CD8-positive, alpha-beta memory T cell (primary cell): ENCODE results near the gene SLC26A6. TPM values are rescaled to one million over a fixed set of nuclear protein-coding genes. Genes with fewer than 3 reads are reported as not detected.
A peak's percentile ranks its signal among the peaks of the same experiment; 100 is the strongest.

Experiments
- CTCF ChIA-PET: fragments of 350-600 bp; sonication (Branson Sonifier 250); formaldehyde crosslinking; loops from one replicate; lab custom pipeline; 2021; ENCODE audit warnings: antibody characterized with exemption; lab: Charles Lee
- POLR2A ChIA-PET: fragments of 350-600 bp; sonication (Branson Sonifier 250); formaldehyde crosslinking; loops from one replicate; lab custom pipeline; 2021; ENCODE audit warnings: antibody characterized with exemption; lab: Charles Lee
- DNase-seq, 5 donors: peaks; one replicate each; pipeline versions ENCODE4 v3.0.0 to v3.0.0-alpha.2; 2020 to 2022; ENCODE audit warnings: mixed read lengths in 1 of 5
- H3K27ac ChIP-seq: one replicate; pipeline ENCODE4 v1.7.0; 2013; ENCODE audit warnings: low read depth, mild to moderate bottlenecking, low read length, moderate library complexity
- H3K27me3 ChIP-seq: 2 replicates; pipeline ENCODE4 v1.7.0; 2013; ENCODE audit warnings: low read length, mild to moderate bottlenecking; ENCODE audit not compliant: insufficient read depth, poor library complexity, severe bottlenecking
- H3K36me3 ChIP-seq: 2 replicates; pipeline ENCODE4 v1.7.0; 2013; ENCODE audit warnings: mild to moderate bottlenecking, low read length, moderate library complexity; ENCODE audit not compliant: insufficient read depth
- H3K4me1 ChIP-seq: 2 replicates; pipeline ENCODE4 v1.7.0; 2013; ENCODE audit warnings: mild to moderate bottlenecking, low read length, moderate library complexity; ENCODE audit not compliant: insufficient read depth
- H3K4me3 ChIP-seq: 2 replicates; pipeline ENCODE4 v1.7.0; 2013; ENCODE audit warnings: mild to moderate bottlenecking, low read length
- H3K9me3 ChIP-seq: 2 replicates; pipeline ENCODE4 v1.7.0; 2013; ENCODE audit warnings: mild to moderate bottlenecking, low read length
- H3K27ac Mint-ChIP-seq, 8 donors: one replicate each; pipeline ENCODE4 v1.8.0; 2020 to 2021; ENCODE audit warnings: mixed read lengths in 8 of 8, mild to moderate bottlenecking in 6 of 8, inconsistent platforms in 3 of 8, moderate library complexity in 3 of 8
- H3K27me3 Mint-ChIP-seq, 2 donors: one replicate each; pipeline ENCODE4 v1.8.0; 2020 to 2021; ENCODE audit warnings: mixed read lengths in 2 of 2, mild to moderate bottlenecking in 1 of 2, moderate library complexity in 1 of 2
- H3K36me3 Mint-ChIP-seq, 3 donors: one replicate each; pipeline ENCODE4 v1.8.0; 2020 to 2021; ENCODE audit warnings: mixed read lengths in 3 of 3, inconsistent platforms in 1 of 3, mild to moderate bottlenecking in 1 of 3
- H3K4me1 Mint-ChIP-seq, 3 donors: one replicate each; pipeline ENCODE4 v1.8.0; 2020 to 2021; ENCODE audit warnings: mixed read lengths in 3 of 3, inconsistent platforms in 1 of 3, mild to moderate bottlenecking in 1 of 3
- H3K4me3 Mint-ChIP-seq, 7 donors: one replicate each; pipeline ENCODE4 v1.8.0; 2020 to 2021; ENCODE audit warnings: mixed read lengths in 7 of 7, mild to moderate bottlenecking in 6 of 7, moderate library complexity in 4 of 7, inconsistent platforms in 2 of 7
- H3K9me3 Mint-ChIP-seq, 5 donors: one replicate each; pipeline ENCODE4 v1.8.0; 2020 to 2022; ENCODE audit warnings: mixed read lengths in 5 of 5, mild to moderate bottlenecking in 3 of 5, moderate library complexity in 2 of 5, inconsistent platforms in 1 of 5
- polyA plus RNA-seq: library from polyadenylated mRNA; unstranded; fragments of 300-500 nt; fragmentation: Illumina TruSeq; gene quantifications from one replicate; pipeline ENCODE4 v1.2.3, GENCODE V29; 2021
- total RNA-seq, 2 experiments: library from RNA; stranded (reverse); gene quantifications; one replicate each; pipeline ENCODE4 v1.2.3, GENCODE V29; 2021

Gene SLC26A6
- total and polyA plus RNA-seq, 3 experiments from 2014 or later = 4.9 to 28.6 (median 26.4) TPM

GRCh38 chr3:48648188-48648850 lies 13.1 kb upstream of the SLC26A6 start:
- Histone ChIP-seq H3K4me1 (no peaks in the 10 kb centered on the region), H3K27ac (no peak overlapping the region), H3K27me3 (no peaks in the 10 kb centered on the region), H3K4me3 (no peak overlapping the region), H3K36me3 (no peaks in the 10 kb centered on the region), H3K9me3 (no peaks in the 10 kb centered on the region)
- CTCF ChIA-PET = no interaction called here
- H3K36me3 Mint-ChIP-seq = peaks cover 0 to 27% (median 0%) of the 10 kb centered on the region in 3 donors
- no peaks in the 10 kb centered on the region for H3K9me3 Mint-ChIP-seq
- no peak for DNase-seq
- H3K27me3 Mint-ChIP-seq = no peaks in the 10 kb centered on the region
- H3K4me3 Mint-ChIP-seq = no peak overlapping the region
- POLR2A ChIA-PET = no interaction called here
- no peak overlapping the region for H3K27ac Mint-ChIP-seq
- no peaks in the 10 kb centered on the region for H3K4me1 Mint-ChIP-seq

GRCh38 chr3:48647714-48648113 lies 12.5 kb upstream of the SLC26A6 start:
- H3K36me3 ChIP-seq = no peaks in the 10 kb centered on the region
- no peak overlapping the region for H3K27ac Mint-ChIP-seq
- H3K4me3 ChIP-seq = no peak overlapping the region
- no peaks in the 10 kb centered on the region for H3K9me3 ChIP-seq
- no peak for DNase-seq
- POLR2A ChIA-PET = no interaction called here
- H3K27me3 ChIP-seq = no peaks in the 10 kb centered on the region
- H3K4me3 Mint-ChIP-seq = no peak overlapping the region
- H3K27me3 Mint-ChIP-seq = no peaks in the 10 kb centered on the region
- no peak overlapping the region for H3K27ac ChIP-seq
- CTCF ChIA-PET = no interaction called here
- H3K36me3 Mint-ChIP-seq = peaks cover 0 to 26% (median 0%) of the 10 kb centered on the region in 3 donors
- H3K9me3 Mint-ChIP-seq = no peaks in the 10 kb centered on the region
- H3K4me1 Mint-ChIP-seq = no peaks in the 10 kb centered on the region
- no peaks in the 10 kb centered on the region for H3K4me1 ChIP-seq

GRCh38 chr3:48644898-48645760 lies 9.9 kb upstream of the SLC26A6 start:
- DNase-seq = no peak
- Mint-ChIP-seq H3K36me3 (peaks cover 0 to 26% (median 0%) of the 10 kb centered on the region in 3 donors), H3K4me1 (no peaks in the 10 kb centered on the region), H3K4me3 (no peak overlapping the region), H3K27me3 (no peaks in the 10 kb centered on the region), H3K9me3 (no peaks in the 10 kb centered on the region), H3K27ac (no peak overlapping the region)
- CTCF ChIA-PET = interaction anchor here (0.6 to 1.4 kb wide), 2 partner anchors 10 to 22 kb away, joined by 4 to 6 read pairs; partner anchors contain the start of gene SLC26A6
- Histone ChIP-seq H3K36me3 (no peaks in the 10 kb centered on the region), H3K4me1 (no peaks in the 10 kb centered on the region), H3K27ac (no peak overlapping the region), H3K9me3 (no peaks in the 10 kb centered on the region), H3K4me3 (no peak overlapping the region), H3K27me3 (no peaks in the 10 kb centered on the region)
- POLR2A ChIA-PET = no interaction called here

- Mint-ChIP-seq H3K27me3 (peaks cover 0 to 1% of the 10 kb centered on the region in 2 donors), H3K9me3 (no peaks in the 10 kb centered on the region)
These were observed 7.3 kb upstream of the SLC26A6 start for GRCh38 chr3:48642605-48643004.

GRCh38 chr3:48641396-48641795 lies 6.1 kb upstream of the SLC26A6 start:
- Histone ChIP-seq H3K27me3 (no peaks in the 10 kb centered on the region), H3K27ac (no peak overlapping the region), H3K4me1 (peaks cover 1% of the 10 kb centered on the region), H3K4me3 (no peak overlapping the region), H3K36me3 (no peaks in the 10 kb centered on the region), H3K9me3 (no peaks in the 10 kb centered on the region)
- ChIA-PET CTCF (interaction anchor here (1.1 kb wide), 1 partner anchor 32 kb away, joined by 3 read pairs; the partner anchor contains the start of gene UQCRC1), POLR2A (no interaction called here)
- Mint-ChIP-seq H3K36me3 (peaks cover 0 to 20% (median 0%) of the 10 kb centered on the region in 3 donors), H3K4me1 (peaks cover 0 to 7% (median 4%) of the 10 kb centered on the region in 3 donors), H3K4me3 (no peak overlapping the region), H3K27ac (no peak overlapping the region), H3K27me3 (peaks cover 0 to 1% of the 10 kb centered on the region in 2 donors), H3K9me3 (no peaks in the 10 kb centered on the region)
- no peak for DNase-seq

More at GRCh38 chr3:48642605-48643004, 7.3 kb upstream of the SLC26A6 start:
- Mint-ChIP-seq H3K4me3 (no peak overlapping the region), H3K4me1 (no peaks in the 10 kb centered on the region), H3K27ac (no peak overlapping the region), H3K36me3 (peaks cover 0 to 25% (median 0%) of the 10 kb centered on the region in 3 donors)
- Histone ChIP-seq H3K9me3 (no peaks in the 10 kb centered on the region), H3K27ac (no peak overlapping the region), H3K4me3 (no peak overlapping the region), H3K4me1 (no peaks in the 10 kb centered on the region), H3K36me3 (no peaks in the 10 kb centered on the region), H3K27me3 (no peaks in the 10 kb centered on the region)
- ChIA-PET CTCF (no interaction called here), POLR2A (no interaction called here)
- no peak for DNase-seq

GRCh38 chr3:48639944-48640606 lies 4.8 kb upstream of the SLC26A6 start:
- no peak for DNase-seq
- Histone ChIP-seq H3K4me1 (peaks cover 9% of the 10 kb centered on the region), H3K27me3 (no peaks in the 10 kb centered on the region), H3K27ac (no peak overlapping the region), H3K36me3 (no peaks in the 10 kb centered on the region), H3K9me3 (no peaks in the 10 kb centered on the region), H3K4me3 (no peak overlapping the region)
- no peaks in the 10 kb centered on the region for H3K9me3 Mint-ChIP-seq
- H3K27ac Mint-ChIP-seq = no peak overlapping the region
- ChIA-PET POLR2A (no interaction called here), CTCF (interaction anchor here (0.6 kb wide), 1 partner anchor 38 kb away, joined by 3 read pairs; no protein-coding TSS in a partner anchor)
- no peak overlapping the region for H3K4me3 Mint-ChIP-seq
- peaks cover 0 to 23% (median 0%) of the 10 kb centered on the region in 3 donors for H3K36me3 Mint-ChIP-seq
- peaks cover 2 to 13% (median 10%) of the 10 kb centered on the region in 3 donors for H3K4me1 Mint-ChIP-seq
- H3K27me3 Mint-ChIP-seq = peaks cover 0 to 1% of the 10 kb centered on the region in 2 donors

- POLR2A ChIA-PET = interaction anchor here (0.6 kb wide), 1 partner anchor 458 kb away, joined by 3 read pairs; no protein-coding TSS in a partner anchor
- peaks cover 0 to 19% (median 1%) of the 10 kb centered on the region in 3 donors for H3K36me3 Mint-ChIP-seq
- H3K4me3 Mint-ChIP-seq = peak overlapping the region in 6 of 7 donors; percentile 43 to 89 (median 63)
These were observed 2.0 kb upstream of the SLC26A6 start for GRCh38 chr3:48637305-48637704.

More at GRCh38 chr3:48637305-48637704, 2.0 kb upstream of the SLC26A6 start:
- Histone ChIP-seq H3K27me3 (no peaks in the 10 kb centered on the region), H3K4me3 (no peak overlapping the region), H3K27ac (no peak overlapping the region), H3K36me3 (no peaks in the 10 kb centered on the region), H3K4me1 (peaks cover 18% of the 10 kb centered on the region), H3K9me3 (no peaks in the 10 kb centered on the region)
- CTCF ChIA-PET = no interaction called here
- Mint-ChIP-seq H3K27me3 (peaks cover 0 to 1% of the 10 kb centered on the region in 2 donors), H3K27ac (peak overlapping the region in 1 of 8 donors; percentile 21), H3K9me3 (no peaks in the 10 kb centered on the region), H3K4me1 (peaks cover 11 to 31% (median 18%) of the 10 kb centered on the region in 3 donors)
- no peak for DNase-seq
